Lower lobe of right lung (tissue), 2 donors: ENCODE data around the gene TDRD7. TPM values are rescaled to one million over a fixed set of nuclear protein-coding genes. Genes with fewer than 3 reads are reported as not detected.
A peak's percentile ranks its signal among the peaks of the same experiment; 100 is the strongest.

Source experiments
- ATAC-seq, 2 donors: fragments of 200-7000 bp; cut with Tn5 transposase; one replicate each; pipeline ENCODE4 v1.9.1; 2020 to 2022; ENCODE audit warnings: mild to moderate bottlenecking in 2 of 2, moderate library complexity in 2 of 2
- DNase-seq: peaks from one replicate; pipeline ENCODE4 v3.0.0-alpha.2; 2020
- H3K27ac ChIP-seq: fragments of 200-600 bp; one replicate; pipeline ENCODE4 v1.8.0; 2022
- H3K27me3 ChIP-seq: fragments of 200-600 bp; one replicate; pipeline ENCODE4 v1.8.0; 2022; ENCODE audit warnings: low read depth
- H3K36me3 ChIP-seq: fragments of 200-600 bp; one replicate; pipeline ENCODE4 v1.8.0; 2022; ENCODE audit warnings: mild to moderate bottlenecking
- H3K4me1 ChIP-seq: fragments of 200-600 bp; one replicate; pipeline ENCODE4 v1.8.0; 2022
- H3K4me3 ChIP-seq: fragments of 200-600 bp; one replicate; pipeline ENCODE4 v1.8.0; 2022; ENCODE audit warnings: mild to moderate bottlenecking
- H3K9me3 ChIP-seq: fragments of 200-600 bp; one replicate; pipeline ENCODE4 v1.8.0; 2022
- intact Hi-C: fragments of 100-400 bp; cut with DNase I; formaldehyde crosslinking; loops from one replicate; pipeline ENCODE4 v1.11.0; 2022
- total RNA-seq: library from RNA; stranded (reverse); fragmentation: NEBNext Ultra II Directional; extraction: Animal tissue kit (Norgen Biotek cat#: 25700); gene quantifications from one replicate; pipeline ENCODE4 v1.2.1, GENCODE V29; 2021
- TF ChIP-seq, protein P1 (sequence below): fragments of 200-600 bp; IDR thresholded peaks from one replicate; pipeline ENCODE4 v1.8.0; 2022; ENCODE audit warnings: antibody characterized with exemption, mild to moderate bottlenecking
- donor health status: DM: no; HTN: yes; CAD: no; lungs with severe emphysema.

TDRD7 gene
- total RNA-seq, 1 donor from 2014 or later = 22.2 TPM

DNA sequence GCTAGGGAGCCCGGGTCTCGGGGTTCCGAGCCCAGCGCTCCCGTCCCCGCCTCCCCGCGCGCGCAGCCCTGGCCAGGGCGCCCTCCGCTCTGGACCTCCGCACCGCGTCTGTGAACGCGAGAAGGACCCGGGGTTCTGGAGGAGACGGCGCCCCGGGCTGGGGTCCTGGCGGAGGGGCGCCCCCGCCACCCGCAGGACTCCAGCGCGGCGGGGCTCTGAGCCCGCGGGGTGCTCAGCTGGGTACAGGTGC lies 90.0 kb downstream of the TDRD7 start:
- peak overlapping the region; percentile 71 for H3K27ac ChIP-seq
- no peak for DNase-seq
- intact Hi-C loops = no loop called here

DNA sequence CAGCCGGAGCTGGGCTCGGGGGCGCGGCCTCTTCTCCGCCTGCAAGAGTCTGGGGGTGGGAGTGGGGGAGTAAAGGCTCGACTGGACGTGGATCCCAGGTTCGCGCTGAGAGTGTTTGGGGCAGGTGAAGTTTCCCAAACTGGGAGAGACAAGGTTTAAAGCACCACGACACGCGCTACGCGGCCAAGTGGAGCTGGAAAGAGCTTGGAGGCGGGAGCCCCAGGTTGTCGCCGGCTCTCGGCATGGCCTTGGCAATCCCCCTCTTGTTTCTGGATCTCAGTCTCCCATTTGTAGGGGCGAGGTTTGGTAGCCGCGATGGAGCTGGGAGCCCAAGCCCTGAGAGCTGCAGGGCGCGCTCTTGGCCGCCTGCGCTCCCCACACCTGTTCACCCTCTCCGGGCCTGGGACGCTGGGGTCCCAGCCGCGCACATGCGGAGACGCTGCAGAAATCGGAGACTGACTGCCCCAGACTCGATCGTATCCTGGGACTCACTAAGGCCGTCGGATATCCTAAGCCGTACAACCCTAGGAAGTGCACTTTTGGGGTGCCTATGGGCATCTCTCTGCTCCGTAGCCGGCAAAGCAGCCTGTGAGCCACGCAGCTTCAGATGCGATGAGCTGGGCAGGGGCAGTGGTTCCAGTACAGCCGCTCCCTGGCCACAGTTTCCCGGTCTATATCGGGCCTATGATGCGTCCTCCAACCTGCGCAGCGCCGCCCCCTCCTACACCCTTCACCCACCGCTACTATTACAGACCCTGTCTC lies 90.5 kb downstream of the TDRD7 start:
- TF ChIP-seq, protein P1, sequence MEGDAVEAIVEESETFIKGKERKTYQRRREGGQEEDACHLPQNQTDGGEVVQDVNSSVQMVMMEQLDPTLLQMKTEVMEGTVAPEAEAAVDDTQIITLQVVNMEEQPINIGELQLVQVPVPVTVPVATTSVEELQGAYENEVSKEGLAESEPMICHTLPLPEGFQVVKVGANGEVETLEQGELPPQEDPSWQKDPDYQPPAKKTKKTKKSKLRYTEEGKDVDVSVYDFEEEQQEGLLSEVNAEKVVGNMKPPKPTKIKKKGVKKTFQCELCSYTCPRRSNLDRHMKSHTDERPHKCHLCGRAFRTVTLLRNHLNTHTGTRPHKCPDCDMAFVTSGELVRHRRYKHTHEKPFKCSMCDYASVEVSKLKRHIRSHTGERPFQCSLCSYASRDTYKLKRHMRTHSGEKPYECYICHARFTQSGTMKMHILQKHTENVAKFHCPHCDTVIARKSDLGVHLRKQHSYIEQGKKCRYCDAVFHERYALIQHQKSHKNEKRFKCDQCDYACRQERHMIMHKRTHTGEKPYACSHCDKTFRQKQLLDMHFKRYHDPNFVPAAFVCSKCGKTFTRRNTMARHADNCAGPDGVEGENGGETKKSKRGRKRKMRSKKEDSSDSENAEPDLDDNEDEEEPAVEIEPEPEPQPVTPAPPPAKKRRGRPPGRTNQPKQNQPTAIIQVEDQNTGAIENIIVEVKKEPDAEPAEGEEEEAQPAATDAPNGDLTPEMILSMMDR = no peak
- ATAC-seq (peak; percentile 40 to 58), DNase-seq (peak; percentile 49)
- Histone ChIP-seq H3K9me3 (no peaks in the 10 kb centered on the region), H3K4me1 (peaks cover 19% of the 10 kb centered on the region), H3K27me3 (peaks cover 15% of the 10 kb centered on the region), H3K4me3 (peak overlapping the region; percentile 75), H3K27ac (peak overlapping the region; percentile 71), H3K36me3 (no peaks in the 10 kb centered on the region)
- intact Hi-C loops = no loop called here

More for the DNA sequence above, 90.0 kb downstream of the TDRD7 start:
- Histone ChIP-seq H3K36me3 (peaks cover 1% of the 10 kb centered on the region), H3K9me3 (no peaks in the 10 kb centered on the region), H3K4me1 (peaks cover 19% of the 10 kb centered on the region), H3K4me3 (peak overlapping the region; percentile 75), H3K27me3 (peaks cover 15% of the 10 kb centered on the region)
- TF ChIP-seq, protein P1 = no peak
- peak in 1 of 2 donors; percentile 64 for ATAC-seq

DNA sequence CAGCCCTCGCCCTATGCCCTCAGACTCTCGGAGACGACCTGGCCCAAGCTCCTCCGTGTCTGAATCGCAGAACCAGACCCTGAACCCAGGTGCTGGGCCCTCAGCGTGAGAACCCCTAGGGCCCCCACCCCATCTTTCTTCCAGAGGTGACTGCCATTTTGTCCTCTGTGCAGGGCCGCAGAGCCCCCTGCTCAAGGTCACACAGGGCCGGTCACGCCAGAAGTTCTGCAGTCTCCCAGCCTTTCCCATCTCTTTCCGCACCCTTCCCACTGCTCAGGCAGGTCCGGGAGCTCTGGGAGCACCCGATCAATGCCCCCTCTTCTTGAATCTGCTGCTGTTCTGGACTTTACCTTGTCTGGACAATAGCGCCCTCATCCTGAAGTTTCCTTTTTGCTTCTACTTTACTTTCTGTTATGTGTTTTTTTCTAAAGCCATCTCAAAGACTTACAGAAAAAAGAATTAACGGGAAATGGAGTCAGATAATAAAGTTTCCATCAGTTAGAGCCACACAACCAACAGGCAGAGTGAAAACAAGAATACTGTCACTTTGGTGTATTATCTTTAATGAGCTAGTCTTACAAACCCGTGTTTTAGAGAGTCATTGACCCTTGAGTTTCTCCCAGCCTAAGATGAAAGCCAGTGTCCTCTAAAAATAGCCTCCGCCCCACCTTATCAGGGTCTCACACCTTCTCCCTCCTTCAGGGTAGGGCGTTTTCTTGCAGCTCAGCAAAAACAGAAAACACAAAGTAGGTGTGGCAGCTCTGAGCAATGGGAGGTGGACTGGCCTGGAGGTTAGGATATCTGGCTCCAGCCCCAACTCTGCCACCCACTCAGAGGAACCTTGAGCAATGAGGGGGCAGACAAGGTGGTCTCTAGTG lies 91.3 kb downstream of the TDRD7 start:
- Histone ChIP-seq H3K36me3 (no peaks in the 10 kb centered on the region), H3K27me3 (peaks cover 15% of the 10 kb centered on the region), H3K27ac (no peak overlapping the region), H3K4me1 (peaks cover 19% of the 10 kb centered on the region), H3K9me3 (no peaks in the 10 kb centered on the region), H3K4me3 (peak overlapping the region; percentile 75)
- ATAC-seq (no peak), DNase-seq (no peak)
- intact Hi-C loops = no loop called here
- TF ChIP-seq, protein P1 = no peak

DNA sequence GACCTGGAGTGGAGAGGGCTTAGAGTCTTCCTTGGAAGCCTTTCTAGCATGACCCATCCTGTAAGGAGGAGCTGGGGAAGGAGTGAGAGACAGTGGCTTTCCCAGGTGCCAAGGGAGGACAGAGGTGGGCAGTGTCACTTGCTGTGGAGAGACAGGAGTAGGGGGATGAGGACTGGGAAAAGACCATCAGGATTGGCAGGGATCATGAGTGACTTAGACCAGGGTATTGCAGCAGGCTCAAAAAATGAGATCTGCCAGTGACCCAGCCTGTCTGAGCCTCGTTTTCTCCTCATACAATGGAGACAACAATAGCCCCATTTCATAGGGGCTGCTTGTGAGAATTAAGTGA lies 91.9 kb downstream of the TDRD7 start:
- Histone ChIP-seq H3K4me1 (peaks cover 19% of the 10 kb centered on the region), H3K4me3 (no peak overlapping the region), H3K36me3 (no peaks in the 10 kb centered on the region), H3K9me3 (no peaks in the 10 kb centered on the region), H3K27me3 (peaks cover 15% of the 10 kb centered on the region), H3K27ac (peak overlapping the region; percentile 11)
- TF ChIP-seq, protein P1 = no peak
- DNase-seq = no peak
- no peak for ATAC-seq
- intact Hi-C loops = no loop called here

DNA sequence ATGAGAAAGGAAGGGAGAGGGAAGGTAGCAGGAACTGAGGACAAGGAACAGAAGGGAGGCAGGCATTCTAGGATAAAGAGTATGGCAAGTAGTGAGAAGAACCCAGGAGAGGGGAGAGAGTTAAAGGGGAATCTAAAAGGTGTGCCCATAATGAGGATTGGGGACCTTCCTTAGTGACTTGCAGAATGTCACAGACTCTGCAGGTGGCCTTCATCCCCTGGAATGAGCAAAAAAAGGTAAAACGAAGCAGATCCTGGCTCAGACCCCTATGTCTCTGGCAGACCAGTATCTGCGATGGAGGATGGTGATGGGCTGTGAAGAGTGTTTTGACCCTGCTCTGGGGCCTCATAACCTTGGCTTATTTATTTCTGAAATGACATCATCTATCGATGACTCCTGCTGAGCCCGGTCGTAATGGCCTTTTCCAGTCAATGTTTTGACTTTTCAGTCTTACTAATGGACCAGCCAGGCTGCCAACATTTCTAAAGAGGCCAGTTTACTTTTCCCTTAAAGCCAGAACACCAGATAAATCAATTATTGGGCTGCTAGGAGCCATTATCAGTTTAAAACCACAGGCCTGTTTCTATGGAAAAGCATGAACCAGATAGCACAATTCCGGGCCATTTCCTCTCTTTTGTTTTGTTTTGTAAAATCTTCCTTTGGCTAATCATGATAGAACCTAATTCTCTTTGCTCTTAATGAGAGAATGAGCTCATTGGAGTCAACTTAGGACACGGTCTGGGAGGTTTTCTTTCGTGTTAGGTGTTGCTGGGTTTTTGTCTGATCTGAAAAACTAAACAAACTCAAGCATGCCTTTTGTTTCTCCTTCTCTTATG lies 92.7 kb downstream of the TDRD7 start:
- Histone ChIP-seq H3K36me3 (no peaks in the 10 kb centered on the region), H3K27ac (peak overlapping the region; percentile 21), H3K4me3 (no peak overlapping the region), H3K27me3 (peaks cover 15% of the 10 kb centered on the region), H3K9me3 (no peaks in the 10 kb centered on the region), H3K4me1 (peaks cover 19% of the 10 kb centered on the region)
- intact Hi-C loops = no loop called here
- TF ChIP-seq, protein P1 = no peak
- no peak for ATAC-seq
- DNase-seq = no peak
